ENCODE data around the gene RNF128.

- no peak for TF ChIP-seq SIN3A (IDR thresholded peaks at IDR 0.05; ENCODE audit: borderline replicate concordance, low read depth, low read length)
- TF ChIP-seq FOXM1 (IDR thresholded peaks at IDR 0.05; ENCODE audit: low read depth), result no peak
- TF ChIP-seq, protein P1, sequence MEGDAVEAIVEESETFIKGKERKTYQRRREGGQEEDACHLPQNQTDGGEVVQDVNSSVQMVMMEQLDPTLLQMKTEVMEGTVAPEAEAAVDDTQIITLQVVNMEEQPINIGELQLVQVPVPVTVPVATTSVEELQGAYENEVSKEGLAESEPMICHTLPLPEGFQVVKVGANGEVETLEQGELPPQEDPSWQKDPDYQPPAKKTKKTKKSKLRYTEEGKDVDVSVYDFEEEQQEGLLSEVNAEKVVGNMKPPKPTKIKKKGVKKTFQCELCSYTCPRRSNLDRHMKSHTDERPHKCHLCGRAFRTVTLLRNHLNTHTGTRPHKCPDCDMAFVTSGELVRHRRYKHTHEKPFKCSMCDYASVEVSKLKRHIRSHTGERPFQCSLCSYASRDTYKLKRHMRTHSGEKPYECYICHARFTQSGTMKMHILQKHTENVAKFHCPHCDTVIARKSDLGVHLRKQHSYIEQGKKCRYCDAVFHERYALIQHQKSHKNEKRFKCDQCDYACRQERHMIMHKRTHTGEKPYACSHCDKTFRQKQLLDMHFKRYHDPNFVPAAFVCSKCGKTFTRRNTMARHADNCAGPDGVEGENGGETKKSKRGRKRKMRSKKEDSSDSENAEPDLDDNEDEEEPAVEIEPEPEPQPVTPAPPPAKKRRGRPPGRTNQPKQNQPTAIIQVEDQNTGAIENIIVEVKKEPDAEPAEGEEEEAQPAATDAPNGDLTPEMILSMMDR (IDR thresholded peaks at IDR 0.05), result no peak
- no peak for TF ChIP-seq GABPA (IDR thresholded peaks at IDR 0.05; ENCODE audit: low read depth)
- TF ChIP-seq RCOR1 (IDR thresholded peaks at IDR 0.05; ENCODE audit: low read length), result no peak
- TF ChIP-seq, protein P2, sequence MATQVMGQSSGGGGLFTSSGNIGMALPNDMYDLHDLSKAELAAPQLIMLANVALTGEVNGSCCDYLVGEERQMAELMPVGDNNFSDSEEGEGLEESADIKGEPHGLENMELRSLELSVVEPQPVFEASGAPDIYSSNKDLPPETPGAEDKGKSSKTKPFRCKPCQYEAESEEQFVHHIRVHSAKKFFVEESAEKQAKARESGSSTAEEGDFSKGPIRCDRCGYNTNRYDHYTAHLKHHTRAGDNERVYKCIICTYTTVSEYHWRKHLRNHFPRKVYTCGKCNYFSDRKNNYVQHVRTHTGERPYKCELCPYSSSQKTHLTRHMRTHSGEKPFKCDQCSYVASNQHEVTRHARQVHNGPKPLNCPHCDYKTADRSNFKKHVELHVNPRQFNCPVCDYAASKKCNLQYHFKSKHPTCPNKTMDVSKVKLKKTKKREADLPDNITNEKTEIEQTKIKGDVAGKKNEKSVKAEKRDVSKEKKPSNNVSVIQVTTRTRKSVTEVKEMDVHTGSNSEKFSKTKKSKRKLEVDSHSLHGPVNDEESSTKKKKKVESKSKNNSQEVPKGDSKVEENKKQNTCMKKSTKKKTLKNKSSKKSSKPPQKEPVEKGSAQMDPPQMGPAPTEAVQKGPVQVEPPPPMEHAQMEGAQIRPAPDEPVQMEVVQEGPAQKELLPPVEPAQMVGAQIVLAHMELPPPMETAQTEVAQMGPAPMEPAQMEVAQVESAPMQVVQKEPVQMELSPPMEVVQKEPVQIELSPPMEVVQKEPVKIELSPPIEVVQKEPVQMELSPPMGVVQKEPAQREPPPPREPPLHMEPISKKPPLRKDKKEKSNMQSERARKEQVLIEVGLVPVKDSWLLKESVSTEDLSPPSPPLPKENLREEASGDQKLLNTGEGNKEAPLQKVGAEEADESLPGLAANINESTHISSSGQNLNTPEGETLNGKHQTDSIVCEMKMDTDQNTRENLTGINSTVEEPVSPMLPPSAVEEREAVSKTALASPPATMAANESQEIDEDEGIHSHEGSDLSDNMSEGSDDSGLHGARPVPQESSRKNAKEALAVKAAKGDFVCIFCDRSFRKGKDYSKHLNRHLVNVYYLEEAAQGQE (IDR thresholded peaks at IDR 0.05; ENCODE audit: low read depth, low read length), result no peak
These were observed 27.8 kb upstream of the RNF128 start for GRCh38 chrX:106698693-106699092.
